COLO668 (cell line): ENCODE measurements around the gene ZNF599.

ENCODE experiments used
- DNase-seq: peaks from one replicate; lab custom pipeline; 2025; ENCODE audit not compliant: unreplicated experiment; lab: John Stamatoyannopoulos, UW

ZNF599 gene

GRCh38 chr19:34744896-34745690 is 27.9 kb downstream of the ZNF599 start:
- no peak for DNase-seq

GRCh38 chr19:34734537-34735103 is 38.4 kb downstream of the ZNF599 start:
- DNase-seq, result peak; percentile 49

DNA sequence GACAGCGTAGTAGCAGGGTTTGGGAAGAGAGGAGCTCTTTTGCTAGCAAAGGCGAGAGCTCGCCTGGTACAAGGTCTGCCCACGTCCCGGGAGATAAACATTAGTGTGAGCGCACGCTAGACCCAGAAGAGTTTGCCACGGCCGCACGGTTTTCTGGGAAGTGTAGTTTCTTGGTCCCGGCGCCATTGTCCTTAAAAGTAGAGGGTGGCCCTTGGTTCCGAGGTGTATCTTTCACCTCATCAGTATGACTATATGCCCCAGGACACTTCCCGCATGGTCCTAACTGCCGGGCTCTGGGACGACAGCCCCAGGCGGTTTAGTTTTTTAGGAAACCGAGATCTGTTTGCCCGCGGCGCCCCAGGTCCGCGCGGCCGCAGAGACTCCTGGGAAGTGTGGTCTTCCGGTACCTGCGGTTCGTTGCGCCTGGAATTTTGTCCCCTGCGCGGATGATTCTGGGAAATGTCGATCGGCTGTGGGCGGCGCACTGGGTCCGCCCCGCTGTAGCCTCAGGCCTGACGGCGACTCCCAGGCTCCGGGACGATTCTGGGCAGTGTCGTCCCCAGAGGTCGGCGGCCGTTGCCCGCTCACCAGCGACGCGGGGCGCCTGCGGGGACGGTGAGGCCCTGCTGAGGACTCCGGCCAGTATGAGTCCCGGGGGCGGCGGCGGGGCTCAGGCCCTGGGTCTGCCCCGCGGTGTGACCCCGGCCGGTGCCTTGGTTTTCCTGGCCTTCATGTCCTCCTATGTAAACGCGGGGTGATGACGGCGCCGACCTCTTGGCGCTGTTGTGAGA is 39.1 kb downstream of the ZNF599 start, which contains the start of gene ZNF181:
TSS of gene ZNF181 (plus strand) at position 498 of the 791 bp plus-strand sequence. CDS start 795 bp downstream, outside the sequence.
- peak; percentile 91 for DNase-seq

DNA sequence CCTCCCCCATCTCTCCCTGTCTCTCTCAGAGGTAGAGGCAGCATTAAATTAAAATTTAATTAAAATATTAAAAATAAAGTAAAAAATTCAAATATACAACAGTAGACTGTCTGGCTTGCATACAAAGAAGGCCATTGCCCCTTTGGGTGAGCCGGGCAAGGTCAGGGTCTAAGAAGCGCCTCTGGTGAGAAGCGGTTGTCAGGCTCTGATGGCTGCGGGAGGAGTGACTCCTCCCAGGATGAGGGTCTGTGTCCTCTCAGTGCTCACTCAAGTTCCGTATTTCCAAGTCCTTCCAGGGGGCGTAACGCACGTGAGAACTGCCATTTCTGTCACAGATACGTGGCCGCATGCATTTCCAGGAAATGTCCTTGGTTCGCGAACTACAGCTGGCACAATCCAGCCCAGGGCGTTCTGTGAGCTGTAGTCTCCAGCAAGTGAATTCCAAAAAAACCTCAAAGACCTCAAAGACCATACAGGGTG is 39.7 kb downstream of the ZNF599 start:
- DNase-seq, result peak; percentile 76

DNA sequence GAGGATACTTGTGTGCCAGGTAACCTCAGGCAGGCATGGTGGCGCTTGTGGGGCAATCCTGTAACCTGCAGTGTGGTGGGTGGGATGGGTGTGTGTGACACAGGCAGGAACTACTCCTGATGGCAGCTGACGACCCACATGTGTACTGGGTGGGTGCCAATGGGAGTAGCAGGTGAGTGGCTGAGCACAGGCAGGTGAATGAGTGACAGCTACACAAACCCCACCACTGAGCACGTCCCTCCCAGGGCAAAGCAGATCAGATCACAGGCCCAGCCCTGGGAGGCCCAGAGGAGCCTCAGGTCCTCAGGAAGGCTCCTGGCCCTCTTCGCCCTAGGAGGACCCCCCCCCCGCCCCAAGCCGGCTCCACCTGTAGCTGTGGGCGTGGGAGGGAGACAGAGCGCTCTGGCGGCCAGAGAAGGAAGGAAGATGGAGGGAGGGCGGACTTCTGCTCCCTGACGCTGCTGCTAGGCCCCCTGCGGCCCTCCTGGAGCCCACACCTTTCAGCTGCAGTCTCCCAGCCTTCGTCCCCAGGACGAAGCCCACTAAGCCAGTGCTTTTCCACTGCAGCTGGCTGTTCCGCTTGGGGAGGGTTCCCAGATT is 40.3 kb downstream of the ZNF599 start:
- peak; percentile 37 for DNase-seq

GRCh38 chr19:34731964-34732363 is 41.1 kb downstream of the ZNF599 start:
- DNase-seq, result no peak

GRCh38 chr19:34731019-34731829 is 41.8 kb downstream of the ZNF599 start:
- DNase-seq, result no peak

DNA sequence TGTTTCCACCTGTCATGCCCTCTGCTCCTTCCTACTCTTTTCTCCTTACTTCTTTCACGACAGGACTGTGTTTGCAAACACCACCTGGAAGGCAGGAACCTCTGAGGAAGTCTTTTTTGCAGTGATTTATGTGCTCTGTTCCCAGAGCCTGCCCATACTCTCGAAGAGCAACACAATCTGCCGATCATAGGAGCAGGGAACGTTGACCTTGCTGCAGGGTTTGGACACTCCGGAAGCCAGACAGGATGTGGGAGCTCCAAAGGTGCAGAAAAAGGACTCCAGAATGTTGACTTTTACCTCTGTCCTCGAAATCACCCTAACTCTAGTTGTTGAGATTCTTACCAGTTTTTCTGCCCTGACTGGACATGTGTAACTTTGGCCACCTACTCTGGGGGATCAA is 47.6 kb downstream of the ZNF599 start:
- DNase-seq, result no peak

DNA sequence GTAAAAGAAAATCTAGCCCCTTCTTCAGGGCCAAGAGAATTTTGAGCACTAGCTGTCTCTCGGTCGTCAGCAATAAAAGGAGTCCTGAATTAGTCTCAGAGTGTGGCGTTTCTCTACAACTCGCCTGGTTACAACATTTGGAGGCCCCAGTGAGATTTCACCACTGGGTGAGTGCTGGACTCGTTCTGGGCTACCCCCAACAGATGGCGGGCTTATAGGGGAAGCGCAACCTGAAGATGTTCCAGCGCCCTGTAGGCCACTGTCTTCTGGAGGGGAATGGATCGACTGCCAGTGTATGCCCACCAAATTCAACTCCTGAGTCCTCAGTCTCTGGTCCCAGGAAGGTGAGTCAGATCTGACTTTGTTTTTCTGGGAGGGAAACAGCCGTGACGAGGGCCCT is 50.7 kb downstream of the ZNF599 start:
- DNase-seq, result no peak

- no peak for DNase-seq
Measured at GRCh38 chr19:34715357-34715756, 57.7 kb downstream of the ZNF599 start.

GRCh38 chr19:34713262-34713637 is 59.8 kb downstream of the ZNF599 start:
- DNase-seq, result no peak

DNA sequence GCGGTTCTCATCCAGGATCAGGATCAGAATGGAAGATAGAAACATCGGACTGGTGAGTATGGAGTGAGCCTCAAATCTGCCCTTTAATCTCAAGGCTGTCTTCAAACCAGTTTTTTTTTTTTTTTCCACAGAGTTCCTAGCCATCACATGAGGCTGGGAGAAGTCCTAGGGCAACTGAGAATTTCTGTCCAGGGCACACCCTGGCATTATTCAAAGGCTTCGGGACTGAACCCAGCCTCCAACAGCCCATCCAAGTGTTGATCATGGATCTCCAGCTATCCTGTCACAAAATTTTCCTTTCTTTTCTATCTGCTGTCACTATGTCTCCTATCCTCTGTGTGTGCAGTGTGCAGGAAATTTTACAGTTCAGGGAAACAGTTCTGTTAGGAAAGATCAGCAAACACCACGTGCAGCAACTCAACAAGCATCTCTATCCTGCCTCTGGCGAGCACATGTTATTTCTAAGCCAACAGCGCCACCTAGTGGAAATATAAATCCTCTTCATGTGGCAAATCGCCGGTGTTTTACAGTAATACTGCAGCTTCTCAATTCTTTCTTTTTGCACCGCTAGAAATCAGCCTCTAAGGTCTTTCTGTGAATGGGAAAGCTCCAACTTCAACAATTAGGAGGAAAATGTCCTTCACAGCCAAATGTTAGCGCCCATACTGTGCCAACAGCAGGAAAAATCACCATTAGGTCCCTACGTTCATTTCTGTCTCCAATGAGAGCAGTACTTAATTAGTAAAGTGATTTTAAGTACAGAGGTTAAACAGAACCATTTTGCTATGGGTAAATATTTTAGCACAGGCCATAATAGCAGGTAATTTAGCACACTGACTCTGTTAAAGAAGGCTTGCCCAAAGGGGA is 60.4 kb downstream of the ZNF599 start:
- peak; percentile 37 for DNase-seq

DNA sequence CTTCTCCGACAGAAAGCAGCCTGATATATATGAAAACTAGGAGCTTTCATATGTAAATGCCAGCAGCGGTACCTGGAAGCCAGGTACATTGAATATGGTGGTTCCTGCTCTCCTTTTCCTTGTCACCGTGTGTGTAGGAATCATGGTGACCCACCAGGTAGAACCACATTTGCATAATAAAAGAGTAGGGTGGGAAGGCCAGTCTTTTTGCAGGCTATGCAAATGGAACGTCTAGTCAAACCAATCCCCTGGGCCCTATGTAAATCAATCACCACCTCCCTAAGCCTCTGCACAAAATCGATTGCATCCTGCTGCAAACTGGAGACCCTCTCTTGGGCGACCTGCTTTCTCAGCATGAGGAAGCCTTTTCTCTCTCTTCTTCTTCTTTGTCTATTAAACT is 61.1 kb downstream of the ZNF599 start:
- DNase-seq, result no peak
